T-helper 17 cell (primary cell): ENCODE data around the gene PRRT4. TPM values are rescaled to one million over a fixed set of nuclear protein-coding genes. Genes with fewer than 3 reads are reported as not detected.

Source experiments
- ATAC-seq: fragments of 150-1000 bp; cut with Tn5 transposase; 2 replicates; pipeline ENCODE4 v1.10.0; 2021; ENCODE audit warnings: mild to moderate bottlenecking, moderate library complexity
- DNase-seq, 3 donors: peaks; one replicate each; pipeline versions ENCODE4 v3.0.0 to v3.0.0-alpha.2; 2020 to 2021
- H3K9me3 ChIP-seq: one replicate; pipeline ENCODE4 v1.7.0; 2013; ENCODE audit warnings: low read length, mild to moderate bottlenecking; ENCODE audit not compliant: control insufficient read depth, poor library complexity, severe bottlenecking
- H3K27ac Mint-ChIP-seq: one replicate; pipeline ENCODE4 v1.8.0; 2022; ENCODE audit warnings: mild to moderate bottlenecking, moderate library complexity, mixed read lengths
- H3K27me3 Mint-ChIP-seq: one replicate; pipeline ENCODE4 v1.8.0; 2022; ENCODE audit warnings: mixed read lengths
- H3K36me3 Mint-ChIP-seq: one replicate; pipeline ENCODE4 v1.8.0; 2022; ENCODE audit warnings: low read depth, mixed read lengths
- H3K4me1 Mint-ChIP-seq: one replicate; pipeline ENCODE4 v1.8.0; 2022; ENCODE audit warnings: mild to moderate bottlenecking, mixed read lengths
- H3K4me3 Mint-ChIP-seq: one replicate; pipeline ENCODE4 v1.8.0; 2022; ENCODE audit warnings: mild to moderate bottlenecking, moderate library complexity, mixed read lengths
- total RNA-seq, 4 donors: library from RNA in 2 of 4; stranded (reverse) in 2 of 4; gene quantifications; one replicate each; pipeline ENCODE4 v1.2.3 and lab custom pipeline; 2022 to 2026

PRRT4 gene
- total RNA-seq, 2 donors from 2014 or later: 0.65 TPM; not detected in 1

- H3K36me3 Mint-ChIP-seq: peaks cover 2% of the 10 kb centered on the region
- ATAC-seq (peak; percentile 95), DNase-seq (peak; percentile 59 to 83 (median 73))
- H3K27ac Mint-ChIP-seq: peak within 1 kb of the TSS; percentile 92
- peaks cover 16% of the 10 kb centered on the region for H3K27me3 Mint-ChIP-seq
- peaks cover 25% of the 10 kb centered on the region for H3K4me1 Mint-ChIP-seq
- peak within 1 kb of the TSS; percentile 93 for H3K4me3 Mint-ChIP-seq
- no peaks in the 10 kb centered on the region for H3K9me3 ChIP-seq
Observed at GRCh38 chr7:128343554-128344430, 17.7 kb downstream of the PRRT4 start, which contains the start of gene RBM28. Gene RBM28 (minus strand): TSS chr7:128343908. CDS start chr7:128343793, 115 bp downstream.

DNA sequence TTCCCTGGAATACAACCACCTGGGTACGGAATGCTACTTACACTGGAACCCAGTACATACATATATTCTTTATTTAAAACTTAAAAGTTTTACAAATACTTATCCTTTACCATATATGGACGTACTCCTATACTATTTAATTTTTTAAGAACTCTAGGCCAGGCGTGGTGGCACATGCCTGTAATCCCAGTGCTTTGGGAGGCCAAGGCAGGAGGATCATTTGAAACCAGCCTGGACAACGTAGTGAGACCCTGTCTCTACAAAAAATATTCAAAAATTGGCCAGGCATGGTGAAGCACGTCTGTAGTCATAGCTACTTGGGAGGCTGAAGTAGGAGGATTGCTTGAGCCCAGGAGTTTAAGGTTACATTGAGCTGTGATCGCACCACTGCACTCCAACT lies 19.8 kb downstream of the PRRT4 start:
- Mint-ChIP-seq H3K4me3 (peak overlapping the region; percentile 45), H3K4me1 (peaks cover 24% of the 10 kb centered on the region), H3K36me3 (peaks cover 5% of the 10 kb centered on the region), H3K27me3 (no peaks in the 10 kb centered on the region), H3K27ac (peak overlapping the region; percentile 16)
- ATAC-seq: no peak
- H3K9me3 ChIP-seq: no peaks in the 10 kb centered on the region
- DNase-seq: no peak

DNA sequence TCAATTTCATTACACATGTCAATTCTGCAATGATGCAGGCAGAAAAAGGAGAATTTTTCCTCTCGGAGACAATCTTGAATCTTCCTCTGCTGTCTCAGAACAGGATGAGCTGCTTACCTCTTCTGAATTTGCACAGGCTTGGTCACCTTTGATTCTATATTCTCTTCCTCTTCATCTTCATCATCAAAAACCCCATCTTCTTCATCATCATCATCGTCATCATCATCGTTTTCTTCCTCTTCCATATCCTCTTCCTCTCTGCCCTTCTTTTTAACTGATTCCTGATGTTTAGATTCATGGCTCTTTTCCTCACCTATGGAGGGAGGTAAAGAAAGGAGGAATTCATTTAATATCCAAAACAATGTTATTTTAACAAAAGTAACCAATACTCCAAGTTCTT lies 25.8 kb downstream of the PRRT4 start:
- ATAC-seq (no peak), DNase-seq (no peak)
- no peaks in the 10 kb centered on the region for H3K9me3 ChIP-seq
- Mint-ChIP-seq H3K4me3 (peak overlapping the region; percentile 39), H3K27me3 (no peaks in the 10 kb centered on the region), H3K4me1 (peaks cover 8% of the 10 kb centered on the region), H3K36me3 (peaks cover 11% of the 10 kb centered on the region), H3K27ac (no peak overlapping the region)

- ATAC-seq: no peak
- H3K27ac Mint-ChIP-seq: no peak overlapping the region
- H3K9me3 ChIP-seq: no peaks in the 10 kb centered on the region
- H3K4me1 Mint-ChIP-seq: peaks cover 7% of the 10 kb centered on the region
- H3K4me3 Mint-ChIP-seq: no peak overlapping the region
- DNase-seq: no peak
- no peaks in the 10 kb centered on the region for H3K27me3 Mint-ChIP-seq
- peaks cover 9% of the 10 kb centered on the region for H3K36me3 Mint-ChIP-seq
Observed at GRCh38 chr7:128324368-128324680, 37.2 kb downstream of the PRRT4 start.

GRCh38 chr7:128323459-128324367 lies 37.8 kb downstream of the PRRT4 start:
- Mint-ChIP-seq H3K27me3 (no peaks in the 10 kb centered on the region), H3K4me3 (no peak overlapping the region), H3K27ac (no peak overlapping the region), H3K4me1 (peaks cover 7% of the 10 kb centered on the region), H3K36me3 (peaks cover 9% of the 10 kb centered on the region)
- ATAC-seq (no peak), DNase-seq (no peak)
- no peaks in the 10 kb centered on the region for H3K9me3 ChIP-seq

DNA sequence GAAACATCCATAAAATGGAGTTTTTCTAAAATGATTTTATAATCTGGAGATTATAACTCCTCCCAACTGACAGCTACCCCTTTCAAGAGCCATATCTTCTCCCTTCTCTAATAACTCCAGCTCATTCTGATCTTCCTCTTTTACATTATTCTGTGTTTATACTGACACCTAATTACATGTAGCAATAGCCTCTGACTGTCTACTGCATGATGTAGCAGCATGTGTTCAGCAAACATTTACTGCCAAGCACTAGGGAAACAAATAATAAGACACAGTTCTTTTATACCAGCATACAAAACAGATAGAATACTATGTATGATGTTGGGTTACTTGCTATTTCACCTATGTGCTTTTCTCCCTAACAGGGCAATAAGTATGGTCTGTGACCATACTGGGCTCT lies 38.5 kb downstream of the PRRT4 start:
- Mint-ChIP-seq H3K27me3 (no peaks in the 10 kb centered on the region), H3K4me1 (peaks cover 7% of the 10 kb centered on the region), H3K4me3 (no peak overlapping the region), H3K36me3 (peaks cover 12% of the 10 kb centered on the region), H3K27ac (no peak overlapping the region)
- DNase-seq: no peak
- ATAC-seq: no peak
- H3K9me3 ChIP-seq: no peaks in the 10 kb centered on the region

DNA sequence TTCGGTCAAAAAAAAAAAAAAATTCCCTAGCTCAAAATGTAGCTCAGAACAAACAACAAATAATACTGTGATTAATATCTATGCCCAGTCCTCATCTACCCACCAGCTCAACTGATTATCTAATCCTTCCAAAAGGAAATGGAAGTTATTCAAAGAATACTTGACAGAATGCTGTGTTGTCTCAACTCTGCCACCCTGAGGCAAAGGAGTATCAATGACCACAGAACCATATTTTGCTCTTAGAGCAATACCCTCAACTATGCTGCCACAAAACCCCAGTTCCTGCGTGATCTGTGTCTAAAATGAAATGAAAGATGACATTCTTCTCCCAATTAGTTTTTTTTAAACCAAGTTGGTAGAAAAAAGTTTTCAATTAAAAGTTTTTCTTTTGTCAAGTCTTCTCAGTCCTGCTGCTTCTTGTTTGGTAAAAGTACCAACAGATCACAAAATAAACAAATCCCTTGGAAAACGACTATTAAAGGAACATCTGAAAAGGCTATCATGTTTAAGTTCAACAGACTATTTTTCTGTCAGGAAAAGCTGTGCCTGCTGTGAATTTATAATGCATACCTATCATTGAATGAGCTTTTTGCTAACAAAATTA lies 39.3 kb downstream of the PRRT4 start:
- DNase-seq: no peak
- H3K27me3 Mint-ChIP-seq: no peaks in the 10 kb centered on the region
- peak; percentile 64 for ATAC-seq
- peaks cover 7% of the 10 kb centered on the region for H3K4me1 Mint-ChIP-seq
- peaks cover 16% of the 10 kb centered on the region for H3K36me3 Mint-ChIP-seq
- H3K4me3 Mint-ChIP-seq: no peak overlapping the region
- H3K9me3 ChIP-seq: no peaks in the 10 kb centered on the region
- peak overlapping the region; percentile 57 for H3K27ac Mint-ChIP-seq

DNA sequence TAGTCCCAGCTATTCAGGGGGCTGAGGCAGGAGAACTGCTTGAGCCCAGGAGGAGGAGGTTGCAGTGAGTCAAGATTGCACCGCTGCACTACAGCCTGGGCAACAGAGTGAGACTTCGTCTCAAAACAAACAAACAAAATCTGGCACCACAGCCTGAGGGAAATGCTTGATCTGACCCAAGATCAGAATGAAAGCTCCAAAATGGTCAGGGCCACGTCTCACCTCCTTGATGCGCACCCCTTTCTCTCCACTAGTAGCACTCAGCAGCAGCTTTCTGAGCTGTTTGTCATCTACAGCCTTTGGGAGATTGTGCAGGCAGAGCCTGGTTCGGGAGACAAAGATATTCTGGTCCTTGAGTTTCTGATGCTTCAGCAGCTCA lies 40.5 kb downstream of the PRRT4 start:
- Mint-ChIP-seq H3K27me3 (no peaks in the 10 kb centered on the region), H3K27ac (peak overlapping the region; percentile 57), H3K36me3 (peaks cover 21% of the 10 kb centered on the region), H3K4me1 (peaks cover 7% of the 10 kb centered on the region), H3K4me3 (no peak overlapping the region)
- no peak for DNase-seq
- H3K9me3 ChIP-seq: no peaks in the 10 kb centered on the region
- ATAC-seq: no peak

DNA sequence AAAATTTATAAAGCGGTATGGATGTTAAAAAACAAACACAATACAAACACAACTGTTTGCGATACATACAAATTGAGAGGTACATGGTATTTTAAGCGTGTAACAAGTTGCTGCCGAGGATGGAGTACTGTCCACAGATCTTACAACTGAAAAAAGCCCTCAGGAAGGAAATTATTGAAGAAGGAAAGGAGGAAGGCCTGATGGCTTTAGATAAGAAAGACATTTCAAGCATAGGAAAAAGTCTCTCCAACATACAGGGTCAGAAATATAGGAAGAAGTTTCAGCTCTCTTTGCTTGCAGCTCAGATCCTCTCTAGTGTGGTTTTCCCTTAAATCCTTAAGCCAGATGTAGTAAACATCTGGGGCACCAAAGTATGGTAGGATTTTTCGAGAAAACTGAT lies 42.8 kb downstream of the PRRT4 start:
- DNase-seq (no peak), ATAC-seq (no peak)
- peaks cover 3% of the 10 kb centered on the region for H3K4me1 Mint-ChIP-seq
- H3K27ac Mint-ChIP-seq: peak overlapping the region; percentile 47
- H3K27me3 Mint-ChIP-seq: no peaks in the 10 kb centered on the region
- H3K4me3 Mint-ChIP-seq: no peak overlapping the region
- peaks cover 29% of the 10 kb centered on the region for H3K36me3 Mint-ChIP-seq
- H3K9me3 ChIP-seq: no peaks in the 10 kb centered on the region

- H3K9me3 ChIP-seq: no peaks in the 10 kb centered on the region
- peaks cover 22% of the 10 kb centered on the region for H3K36me3 Mint-ChIP-seq
- H3K27ac Mint-ChIP-seq: no peak overlapping the region
- peaks cover 4% of the 10 kb centered on the region for H3K4me1 Mint-ChIP-seq
- H3K27me3 Mint-ChIP-seq: no peaks in the 10 kb centered on the region
- ATAC-seq: no peak
- DNase-seq: no peak
- H3K4me3 Mint-ChIP-seq: no peak overlapping the region
Observed at GRCh38 chr7:128311013-128311412, 50.5 kb downstream of the PRRT4 start.

DNA sequence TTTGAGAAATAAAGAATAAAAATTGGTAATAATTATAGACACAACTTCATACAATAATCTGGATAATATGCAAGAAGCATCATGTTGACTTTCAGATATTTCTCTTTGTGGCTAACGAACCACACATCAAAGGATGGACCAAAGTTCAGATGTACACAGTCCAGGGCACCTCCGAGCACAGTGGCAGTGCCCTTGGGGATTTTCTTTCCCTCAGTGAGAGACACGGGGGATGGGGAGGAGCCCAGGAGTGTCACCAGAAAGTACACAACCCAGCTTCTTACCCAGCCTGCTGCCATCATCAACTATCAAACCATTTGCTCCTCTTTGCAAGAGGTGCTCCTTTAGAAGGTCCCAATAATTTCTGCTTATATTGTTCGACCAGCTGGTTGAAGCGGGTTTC lies 51.0 kb downstream of the PRRT4 start:
- H3K9me3 ChIP-seq: no peaks in the 10 kb centered on the region
- Mint-ChIP-seq H3K27me3 (no peaks in the 10 kb centered on the region), H3K36me3 (peaks cover 19% of the 10 kb centered on the region), H3K4me3 (no peak overlapping the region), H3K4me1 (peaks cover 4% of the 10 kb centered on the region), H3K27ac (no peak overlapping the region)
- DNase-seq: no peak
- ATAC-seq: no peak

GRCh38 chr7:128309976-128310375 lies 51.5 kb downstream of the PRRT4 start:
- no peaks in the 10 kb centered on the region for H3K9me3 ChIP-seq
- H3K4me1 Mint-ChIP-seq: peaks cover 4% of the 10 kb centered on the region
- H3K27me3 Mint-ChIP-seq: no peaks in the 10 kb centered on the region
- no peak for DNase-seq
- no peak for ATAC-seq
- H3K36me3 Mint-ChIP-seq: peaks cover 18% of the 10 kb centered on the region
- H3K27ac Mint-ChIP-seq: no peak overlapping the region
- no peak overlapping the region for H3K4me3 Mint-ChIP-seq

- no peak overlapping the region for H3K27ac Mint-ChIP-seq
- ATAC-seq (no peak), DNase-seq (no peak)
- no peaks in the 10 kb centered on the region for H3K9me3 ChIP-seq
- no peak overlapping the region for H3K4me3 Mint-ChIP-seq
- H3K4me1 Mint-ChIP-seq: peaks cover 4% of the 10 kb centered on the region
- H3K36me3 Mint-ChIP-seq: peaks cover 16% of the 10 kb centered on the region
- no peaks in the 10 kb centered on the region for H3K27me3 Mint-ChIP-seq
Observed at GRCh38 chr7:128309124-128309523, 52.4 kb downstream of the PRRT4 start.
